ENCODE measurements around the gene FGFRL1.

GRCh38 chr4:1019320-1019719 lies 7.9 kb downstream of the FGFRL1 start:
- TF ChIP-seq CTCF (IDR thresholded peaks at IDR 0.05) (no peak), EP300 (IDR thresholded peaks at IDR 0.05) (no peak), POLR2A (IDR thresholded peaks at IDR 0.05) (no peak)
